Erythroblast (primary cell): ENCODE results near the gene PRDM11.

ENCODE experiments used
- DNase-seq, 2 experiments: peaks; one replicate each; lab custom pipeline; 2025; lab: John Stamatoyannopoulos, UW
- GATA1 ChIP-seq: IDR thresholded peaks from 2 replicates; pipeline ENCODE4 v1.6.1; 2011; ENCODE audit warnings: low read depth, mild to moderate bottlenecking, control low read depth, low read length, moderate library complexity
- POLR2A ChIP-seq: IDR thresholded peaks from 2 replicates; pipeline ENCODE4 v1.6.1; 2011; ENCODE audit warnings: mild to moderate bottlenecking, low read length

Gene PRDM11

DNA sequence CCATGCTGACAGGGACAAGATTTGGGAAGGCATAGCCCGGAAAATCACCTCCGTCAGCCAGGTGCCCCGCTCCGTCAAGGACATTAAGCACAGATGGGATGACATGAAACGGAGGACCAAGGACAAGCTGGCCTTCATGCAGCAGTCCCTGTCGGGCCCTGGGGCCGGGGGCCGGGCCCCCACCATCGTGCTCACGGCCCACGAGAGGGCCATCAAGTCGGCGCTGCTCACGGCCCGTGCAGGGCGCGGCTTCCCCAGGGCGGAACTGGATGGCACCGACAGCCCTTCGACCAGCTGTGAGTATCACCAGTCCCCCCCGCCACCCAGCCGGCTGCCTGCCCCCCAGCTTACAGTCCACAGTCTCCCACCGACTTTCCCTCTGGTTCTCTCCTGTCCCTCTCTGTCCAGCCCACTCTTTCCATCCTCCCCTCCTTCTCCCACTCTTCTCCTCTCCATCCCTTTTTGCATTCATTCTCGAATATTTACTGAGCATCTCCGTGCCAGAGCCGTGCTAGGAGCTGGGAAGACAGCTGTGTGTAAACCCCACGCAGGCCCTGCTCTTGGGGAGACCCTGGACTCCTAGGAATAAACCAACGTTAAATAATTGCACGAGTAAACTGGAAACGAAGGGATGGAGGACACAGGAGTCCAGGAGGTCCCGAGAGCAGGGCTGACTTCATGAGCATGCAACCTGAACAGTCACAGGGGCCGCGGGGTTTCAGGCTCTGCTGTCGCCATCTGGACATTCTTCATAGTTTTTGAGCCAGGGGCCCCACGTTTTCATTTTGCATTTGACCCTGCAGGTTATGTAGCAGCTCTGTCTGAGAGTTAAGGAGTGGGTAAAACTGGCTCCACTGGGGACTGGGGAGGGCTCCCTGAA lies 62.8 kb downstream of the PRDM11 start:
- DNase-seq = no peak
- TF ChIP-seq POLR2A (no peak), GATA1 (no peak)

DNA sequence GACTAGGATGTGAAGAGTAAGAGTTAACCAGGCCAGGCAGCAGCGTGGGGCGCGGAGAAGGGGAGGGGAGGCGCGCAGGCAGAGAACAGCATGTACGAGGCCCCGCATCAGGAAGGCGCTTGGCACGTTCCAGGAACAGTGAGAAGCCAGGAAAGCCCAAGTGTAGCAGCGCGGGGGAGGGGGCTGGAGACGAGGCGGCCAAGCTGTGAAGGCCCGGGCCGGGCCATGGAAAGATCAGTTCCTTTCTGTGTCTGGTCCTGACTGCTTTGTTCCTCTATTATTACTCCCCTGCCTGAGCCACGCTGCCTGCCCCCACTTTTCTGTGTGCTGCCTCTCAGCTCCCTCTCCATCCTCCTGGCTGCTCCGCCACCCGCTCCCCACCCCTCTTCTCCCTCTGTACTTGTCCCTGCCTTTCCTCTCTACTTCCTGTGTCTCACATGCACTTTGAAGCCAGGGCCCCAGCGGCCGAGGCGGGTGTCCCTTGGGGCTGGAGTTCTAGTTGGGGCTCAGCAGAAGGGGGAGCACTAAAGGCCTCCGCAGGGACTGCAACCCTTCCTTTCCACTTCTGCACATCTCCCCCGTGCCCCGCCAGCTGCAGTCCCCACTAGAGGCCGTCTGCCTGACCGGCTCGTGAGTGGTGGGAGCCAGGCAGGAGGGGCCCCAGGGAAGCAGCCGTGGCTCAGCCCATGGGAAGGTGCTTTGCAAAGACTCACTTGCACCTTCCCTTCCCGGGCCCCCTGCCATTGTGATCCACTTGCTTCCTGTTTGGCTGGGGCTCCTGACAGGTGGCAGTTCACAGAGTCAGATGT lies 63.7 kb downstream of the PRDM11 start:
- TF ChIP-seq POLR2A = no peak
- TF ChIP-seq GATA1 = no peak
- no peak for DNase-seq

DNA sequence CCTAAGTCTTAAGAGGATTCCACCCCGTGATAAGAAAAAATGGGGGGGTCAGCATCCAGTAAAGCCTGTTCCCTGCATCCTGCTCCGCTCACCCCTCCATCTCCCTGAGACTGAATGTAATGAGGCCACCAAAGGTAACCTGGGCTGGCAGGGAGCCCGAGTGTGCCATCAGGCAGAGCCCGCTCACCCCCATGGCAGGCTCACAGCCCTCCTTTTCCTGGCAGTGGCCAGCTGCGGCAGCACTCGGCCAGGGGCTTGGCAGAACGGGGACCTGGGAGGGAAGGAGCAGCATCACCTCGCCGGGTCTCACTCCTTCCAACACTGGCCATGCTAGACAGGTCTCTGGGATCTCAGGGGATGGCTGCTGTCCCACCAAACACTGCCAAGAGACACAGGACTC lies 64.4 kb downstream of the PRDM11 start:
- no peak for DNase-seq
- TF ChIP-seq POLR2A (no peak), GATA1 (no peak)

DNA sequence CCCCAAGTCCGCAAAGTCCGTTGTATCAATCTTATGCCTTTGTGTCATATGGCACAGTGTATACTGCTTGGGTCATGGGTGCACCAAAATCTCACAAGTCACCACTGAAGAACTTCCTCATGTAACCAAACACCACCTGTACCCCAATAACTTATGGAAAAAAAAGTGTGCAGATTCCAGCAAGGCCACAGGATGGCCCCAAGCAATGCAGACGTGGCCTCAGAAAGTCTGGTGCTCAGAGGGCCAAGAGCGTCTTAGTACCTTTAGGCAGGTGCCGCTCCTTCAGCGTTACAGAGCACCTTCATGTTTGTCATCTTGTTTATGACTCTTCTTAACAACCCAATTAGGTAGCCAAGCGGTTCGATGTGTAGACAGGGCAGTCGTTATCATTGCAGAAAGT lies 65.3 kb downstream of the PRDM11 start:
- TF ChIP-seq GATA1 (no peak), POLR2A (no peak)
- DNase-seq = no peak

DNA sequence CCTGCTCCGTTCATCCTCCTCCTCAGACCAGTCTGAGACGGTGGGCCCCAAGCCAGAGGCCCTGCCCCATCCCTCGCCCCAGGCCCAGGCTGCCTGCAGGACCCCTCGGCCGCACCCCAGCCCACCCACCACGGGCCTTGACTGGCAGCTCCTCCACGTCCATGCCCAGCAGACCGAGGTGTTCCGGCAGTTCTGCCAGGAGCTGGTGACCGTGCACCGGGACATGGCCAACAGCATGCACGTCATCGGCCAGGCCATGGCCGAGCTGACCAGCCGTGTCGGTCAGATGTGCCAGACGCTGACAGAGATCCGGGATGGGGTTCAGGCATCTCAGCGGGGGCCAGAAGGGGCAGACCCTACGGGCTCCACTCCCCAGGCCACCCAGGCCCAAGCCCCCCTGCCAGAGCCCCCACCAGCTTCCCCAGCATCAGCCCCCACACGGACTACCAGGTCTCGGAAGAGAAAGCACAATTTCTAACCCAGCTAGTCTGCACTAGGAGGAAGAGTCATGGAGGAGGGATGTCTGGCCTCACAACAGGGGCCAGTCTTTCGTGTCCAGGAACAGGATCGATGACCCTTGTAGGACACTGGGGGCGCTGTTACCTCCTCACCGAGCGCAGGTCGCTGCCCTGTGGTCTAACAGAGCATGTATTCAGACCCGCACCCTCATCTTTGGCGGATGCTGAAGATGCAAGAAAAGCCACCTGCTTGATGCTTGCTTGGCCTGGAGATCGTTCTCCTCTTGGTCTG lies 66.3 kb downstream of the PRDM11 start:
- DNase-seq = peak; percentile 16 to 18
- no peak for TF ChIP-seq GATA1
- no peak for TF ChIP-seq POLR2A

DNA sequence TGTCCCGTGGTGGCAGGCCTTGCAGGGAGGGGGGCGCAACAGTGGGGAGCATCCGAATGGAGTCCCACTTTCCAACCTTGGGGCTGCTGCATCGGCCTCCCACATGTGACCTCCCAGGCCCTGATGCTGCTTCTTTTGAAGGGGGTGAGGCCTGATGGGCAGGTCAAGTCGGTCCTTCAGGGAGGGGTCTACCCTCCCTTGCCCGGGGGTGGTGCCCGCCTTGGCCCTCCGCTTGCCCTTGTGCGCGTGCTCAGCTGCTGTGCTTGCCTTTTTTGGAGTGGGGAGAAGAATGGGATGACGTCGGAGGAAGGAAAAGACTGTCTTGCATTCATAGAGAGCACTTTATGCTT lies 66.9 kb downstream of the PRDM11 start:
- no peak for TF ChIP-seq POLR2A
- no peak for TF ChIP-seq GATA1
- DNase-seq = no peak

DNA sequence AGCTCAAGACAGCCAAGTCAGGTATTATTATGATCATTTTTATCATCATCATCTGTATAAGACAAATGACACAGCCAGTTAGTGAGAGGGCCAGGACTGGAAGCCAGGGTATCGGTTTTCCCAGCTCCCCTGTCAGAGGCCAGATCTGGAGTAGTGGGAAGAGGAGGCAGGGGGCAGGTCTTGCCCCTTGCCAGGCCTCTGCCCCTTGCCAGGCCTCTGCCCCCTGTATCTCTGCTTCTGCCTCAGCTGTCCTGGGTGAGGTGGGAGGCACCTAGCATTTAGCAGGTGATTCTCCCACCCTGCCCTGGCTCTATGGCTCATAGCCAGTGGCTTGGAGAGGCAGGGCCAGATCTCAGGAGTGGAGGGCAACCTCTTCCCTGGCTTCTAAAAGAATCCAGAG lies 67.3 kb downstream of the PRDM11 start:
- TF ChIP-seq POLR2A = no peak
- TF ChIP-seq GATA1 = no peak
- no peak for DNase-seq

DNA sequence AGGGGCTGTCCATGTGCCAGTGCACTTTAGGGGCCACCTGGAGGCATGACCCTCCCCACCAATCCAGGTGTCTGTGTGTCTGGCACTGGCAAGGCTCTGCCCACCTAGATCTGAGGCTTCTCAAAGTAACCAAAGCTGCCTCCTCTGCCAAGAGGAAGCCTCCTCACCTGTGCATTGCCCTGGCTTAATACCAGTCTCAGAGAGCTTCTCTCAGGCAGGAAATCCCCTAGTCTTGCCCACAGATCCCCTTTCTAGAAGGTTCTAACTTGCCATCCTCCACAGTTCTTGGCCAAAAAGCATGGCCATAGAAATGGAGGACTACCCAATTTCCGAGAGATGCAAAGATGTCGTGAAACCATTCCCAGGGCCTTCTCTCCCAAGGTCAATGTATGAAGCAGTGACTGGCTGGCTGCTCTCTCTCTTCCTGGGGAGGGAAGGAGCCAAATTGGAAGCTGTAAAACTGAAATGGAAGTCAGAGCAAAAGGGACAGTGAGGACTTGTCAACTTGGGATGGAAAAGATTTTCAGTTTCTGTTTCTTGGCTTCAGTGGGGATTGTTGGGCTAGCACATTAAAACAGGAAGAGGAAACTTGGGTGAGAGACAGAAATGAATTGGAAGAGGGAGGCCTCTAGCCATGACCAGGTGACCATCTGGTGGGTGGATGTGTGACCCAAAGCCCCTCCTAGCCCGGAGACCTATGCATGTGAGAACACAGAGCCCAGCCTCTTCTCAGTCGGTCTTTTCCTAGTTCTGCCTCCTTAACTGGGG lies 68.8 kb downstream of the PRDM11 start:
- TF ChIP-seq GATA1 = no peak
- no peak for TF ChIP-seq POLR2A
- no peak for DNase-seq

DNA sequence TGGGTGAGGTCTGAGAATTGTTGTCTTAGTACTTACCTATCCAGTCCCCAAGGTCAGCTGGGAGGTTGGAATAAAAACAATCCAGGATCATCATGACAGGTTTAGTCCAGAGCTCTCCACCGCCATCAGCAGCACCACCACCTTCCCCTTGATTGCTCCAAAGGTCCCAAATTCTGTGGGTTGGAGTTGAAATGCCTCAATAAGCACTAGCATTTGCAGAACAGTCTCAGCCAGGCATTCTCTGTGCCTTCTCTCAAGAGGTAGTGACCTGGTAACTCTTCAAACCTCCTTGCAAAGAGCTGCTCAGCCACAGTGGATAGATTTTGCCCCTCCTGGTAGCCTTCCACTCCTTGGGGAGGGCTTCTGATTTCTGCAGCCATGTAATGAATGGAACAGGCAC lies 69.6 kb downstream of the PRDM11 start:
- DNase-seq = no peak
- no peak for TF ChIP-seq GATA1
- no peak for TF ChIP-seq POLR2A

DNA sequence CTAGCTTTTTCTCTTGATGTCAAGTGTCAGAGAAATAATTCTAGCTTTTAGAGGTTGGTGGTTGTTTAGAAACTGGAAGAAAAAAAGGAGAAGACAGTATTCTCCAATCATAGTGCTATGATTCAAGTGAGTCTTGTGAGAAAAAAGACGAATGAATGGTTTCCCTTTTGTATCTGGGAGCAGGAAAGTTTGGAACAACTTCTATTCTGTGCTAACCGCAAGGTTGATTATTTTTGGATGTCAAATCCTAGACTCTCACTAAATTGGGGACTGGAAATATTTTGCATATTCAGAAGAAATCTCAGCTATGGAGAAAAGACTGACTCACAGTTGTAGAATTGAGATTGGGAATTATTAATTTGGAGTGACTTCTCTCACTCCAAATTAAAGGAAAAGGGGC lies 70.5 kb downstream of the PRDM11 start:
- no peak for DNase-seq
- TF ChIP-seq GATA1 (no peak), POLR2A (no peak)

DNA sequence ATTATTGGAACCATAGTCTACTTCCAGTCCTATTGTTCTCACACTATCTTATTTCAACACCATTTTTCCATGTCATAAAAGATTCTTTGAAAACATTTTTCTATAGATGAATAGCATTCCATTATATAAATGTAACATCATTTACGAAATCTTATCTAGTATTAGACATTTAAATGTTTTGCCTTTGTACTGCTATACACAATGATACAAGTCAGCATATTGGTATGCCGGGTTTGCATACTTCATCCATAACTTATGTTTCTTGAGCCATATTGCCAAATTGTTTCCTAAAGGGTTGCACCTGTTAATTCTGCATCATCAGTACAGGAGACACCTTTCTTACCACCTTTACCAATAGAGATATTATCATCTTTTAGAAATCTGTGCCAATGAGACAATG lies 71.6 kb downstream of the PRDM11 start:
- TF ChIP-seq POLR2A (no peak), GATA1 (no peak)
- no peak for DNase-seq

DNA sequence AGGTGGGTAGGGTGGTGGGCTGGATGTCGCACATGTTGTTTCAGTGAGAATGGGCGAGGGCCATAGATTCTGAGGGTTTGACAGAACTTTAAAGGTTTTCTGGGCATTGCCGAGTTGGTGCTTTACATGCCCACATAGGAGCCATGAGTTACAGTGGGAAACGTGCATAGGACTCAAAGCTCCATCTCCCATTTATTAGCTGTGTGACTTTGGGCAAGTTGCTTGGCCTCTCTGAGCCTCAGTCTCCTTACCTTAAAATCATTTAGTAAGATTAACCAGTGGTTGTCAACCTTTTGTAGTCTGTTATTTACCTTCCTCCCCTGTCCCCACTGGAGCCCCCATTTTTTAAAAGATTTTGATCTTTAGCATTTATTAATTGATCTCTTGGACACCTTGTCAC lies 72.3 kb downstream of the PRDM11 start:
- no peak for TF ChIP-seq GATA1
- TF ChIP-seq POLR2A = no peak

DNA sequence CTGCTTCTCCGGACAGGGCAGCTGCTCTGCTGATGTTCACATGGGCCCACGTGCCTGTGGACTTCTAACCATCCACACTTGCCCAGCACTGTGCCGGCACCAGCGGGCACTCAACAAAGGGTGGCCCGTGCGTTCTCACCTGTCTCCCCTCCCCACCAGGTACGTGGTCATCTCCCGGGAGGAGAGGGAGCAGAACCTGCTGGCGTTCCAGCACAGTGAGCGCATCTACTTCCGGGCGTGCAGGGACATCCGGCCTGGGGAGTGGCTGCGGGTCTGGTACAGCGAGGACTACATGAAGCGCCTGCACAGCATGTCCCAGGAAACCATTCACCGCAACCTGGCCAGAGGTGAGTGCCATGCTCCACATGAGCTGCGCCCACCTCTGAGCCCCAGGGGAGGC lies 73.0 kb downstream of the PRDM11 start:
- no peak for TF ChIP-seq POLR2A
- no peak for TF ChIP-seq GATA1
- DNase-seq = no peak

More for the DNA sequence above, 72.3 kb downstream of the PRDM11 start:
- DNase-seq = no peak

DNA sequence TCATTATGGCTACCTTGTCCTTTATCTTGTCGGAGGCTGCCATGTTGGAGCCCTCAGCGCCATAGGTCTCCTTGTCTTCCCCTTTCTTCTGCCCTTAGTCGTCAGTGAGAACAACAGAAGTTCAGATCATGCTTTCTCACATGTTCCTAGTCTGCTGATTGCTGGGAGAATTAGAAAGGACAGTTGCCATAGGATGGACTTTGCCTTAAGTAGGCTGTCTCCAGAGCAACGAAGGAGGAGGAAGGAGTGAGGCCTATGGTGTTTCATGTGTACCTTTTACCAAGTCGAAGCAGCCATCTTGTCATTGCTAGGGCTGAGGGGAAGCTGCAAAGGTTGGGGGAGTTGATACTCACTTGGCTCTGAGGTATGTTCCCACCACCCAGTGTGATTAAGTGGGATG lies 77.1 kb downstream of the PRDM11 start:
- DNase-seq = no peak
- no peak for TF ChIP-seq POLR2A
- no peak for TF ChIP-seq GATA1
